ENCODE results near the gene KCTD10. TPM values are rescaled to one million over a fixed set of nuclear protein-coding genes. Genes with fewer than 3 reads are reported as not detected.
"Not testable (repeated sequence)": the region's sequence is repeated elsewhere in the genome, so short reads cannot be mapped to it uniquely, and the experiment has no call there.

The KCTD10 gene
- total RNA-seq, 3 donors from 2014 or later (not counting 1 experiment from before 2014, with no cell fraction given) = 76.0 to 141 (median 79.0) TPM

DNA sequence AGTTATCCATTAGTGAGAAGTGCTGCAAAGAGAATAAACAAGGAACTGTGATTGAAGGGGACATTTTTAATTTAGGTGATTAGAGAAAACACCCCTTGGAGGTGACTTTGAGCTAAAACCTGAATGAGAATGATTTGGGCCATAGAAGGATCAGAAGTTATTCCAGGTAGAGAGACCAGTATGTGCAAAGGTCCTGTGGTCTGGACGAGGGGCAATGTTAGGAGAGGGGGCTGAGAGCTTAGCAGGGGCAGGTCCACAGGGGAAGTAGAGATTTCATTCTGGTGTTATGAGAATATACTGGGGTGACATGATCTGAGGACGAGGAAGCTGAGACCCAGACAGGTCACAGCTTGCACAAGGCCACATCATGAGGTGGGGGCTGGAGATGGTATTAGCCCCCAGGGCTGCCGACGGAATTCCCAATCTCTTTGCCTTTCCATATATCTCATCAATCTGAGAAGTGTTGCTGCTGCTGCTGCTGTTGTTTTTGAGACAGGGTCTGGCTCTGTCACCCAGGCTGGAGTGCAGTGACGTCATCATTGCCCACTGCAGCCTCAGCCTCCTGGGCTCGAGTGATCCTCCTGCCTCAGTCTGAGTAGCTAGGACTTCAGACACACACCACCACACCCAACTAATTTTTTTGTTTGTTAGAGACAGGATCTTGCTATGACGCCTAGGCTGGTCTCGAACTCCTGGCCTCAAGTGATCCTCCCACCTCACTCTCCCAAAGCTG, 55.6 kb downstream of the KCTD10 start:
- H3K27ac Mint-ChIP-seq = no peak overlapping the region
- no peak for ATAC-seq
- Histone ChIP-seq H3K9me3 (ENCODE audit: control insufficient read depth, insufficient read depth, low read length) (no peaks in the 10 kb centered on the region), H3K36me3 (ENCODE audit: control insufficient read depth, insufficient read depth, low read length) (no peaks in the 10 kb centered on the region), H3K27ac (ENCODE audit: low read length) (no peak overlapping the region), H3K4me3 (ENCODE audit: low read length) (no peak overlapping the region), H3K27me3 (ENCODE audit: control insufficient read depth, insufficient read depth, low read length) (no peaks in the 10 kb centered on the region), H3K4me1 (ENCODE audit: control insufficient read depth, insufficient read depth, low read length) (no peaks in the 10 kb centered on the region)
- intact Hi-C loops (cut with micrococcal nuclease) = no loop called here
- 78% methylated on average over 8 of the region's 8 CpGs for WGBS (ENCODE audit: insufficient coverage)
- TF ChIP-seq, protein P1, sequence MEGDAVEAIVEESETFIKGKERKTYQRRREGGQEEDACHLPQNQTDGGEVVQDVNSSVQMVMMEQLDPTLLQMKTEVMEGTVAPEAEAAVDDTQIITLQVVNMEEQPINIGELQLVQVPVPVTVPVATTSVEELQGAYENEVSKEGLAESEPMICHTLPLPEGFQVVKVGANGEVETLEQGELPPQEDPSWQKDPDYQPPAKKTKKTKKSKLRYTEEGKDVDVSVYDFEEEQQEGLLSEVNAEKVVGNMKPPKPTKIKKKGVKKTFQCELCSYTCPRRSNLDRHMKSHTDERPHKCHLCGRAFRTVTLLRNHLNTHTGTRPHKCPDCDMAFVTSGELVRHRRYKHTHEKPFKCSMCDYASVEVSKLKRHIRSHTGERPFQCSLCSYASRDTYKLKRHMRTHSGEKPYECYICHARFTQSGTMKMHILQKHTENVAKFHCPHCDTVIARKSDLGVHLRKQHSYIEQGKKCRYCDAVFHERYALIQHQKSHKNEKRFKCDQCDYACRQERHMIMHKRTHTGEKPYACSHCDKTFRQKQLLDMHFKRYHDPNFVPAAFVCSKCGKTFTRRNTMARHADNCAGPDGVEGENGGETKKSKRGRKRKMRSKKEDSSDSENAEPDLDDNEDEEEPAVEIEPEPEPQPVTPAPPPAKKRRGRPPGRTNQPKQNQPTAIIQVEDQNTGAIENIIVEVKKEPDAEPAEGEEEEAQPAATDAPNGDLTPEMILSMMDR (IDR thresholded peaks at IDR 0.05) = no peak
- peaks cover 17 to 23% of the 10 kb centered on the region in 2 donors for H3K27me3 Mint-ChIP-seq (ENCODE audit: low read depth in 2 of 2)
- H3K9me3 Mint-ChIP-seq = no peaks in the 10 kb centered on the region
- H3K36me3 Mint-ChIP-seq = no peaks in the 10 kb centered on the region
- no peak overlapping the region for H3K4me3 Mint-ChIP-seq
- no peaks in the 10 kb centered on the region for H3K4me1 Mint-ChIP-seq
- DNase-seq = no peak

DNA sequence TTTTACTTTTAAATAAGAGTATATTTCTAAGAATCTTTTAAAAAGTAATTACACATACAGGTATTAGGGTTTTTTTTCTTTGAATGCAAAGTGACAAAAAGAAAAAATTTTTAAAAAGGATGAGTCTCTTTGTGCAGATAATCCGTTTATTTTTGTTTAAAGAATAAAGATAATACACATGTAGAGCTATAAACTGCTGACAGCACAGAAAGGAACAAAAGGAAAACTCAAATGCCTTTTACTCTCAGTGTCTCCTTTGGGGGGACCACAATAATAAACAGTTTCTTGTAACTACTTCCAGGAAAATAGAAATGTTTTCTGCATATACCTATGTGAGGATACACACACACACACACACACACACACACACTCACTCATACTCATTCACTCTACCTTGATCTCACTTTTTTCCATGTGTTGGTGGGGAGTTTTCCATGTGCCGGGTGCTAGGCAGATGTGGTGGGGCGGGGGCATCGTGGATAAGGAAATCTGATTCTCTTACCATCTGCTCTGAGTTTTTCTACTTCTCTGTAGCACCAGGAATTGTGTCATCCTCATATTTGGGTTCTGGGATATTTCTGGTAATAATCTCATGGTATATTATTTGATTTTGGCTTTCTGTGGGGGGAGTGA, 58.1 kb downstream of the KCTD10 start:
- intact Hi-C loops (cut with micrococcal nuclease) = no loop called here
- Histone ChIP-seq H3K9me3 (ENCODE audit: control insufficient read depth, insufficient read depth, low read length) (no peaks in the 10 kb centered on the region), H3K27me3 (ENCODE audit: control insufficient read depth, insufficient read depth, low read length) (no peaks in the 10 kb centered on the region), H3K36me3 (ENCODE audit: control insufficient read depth, insufficient read depth, low read length) (no peaks in the 10 kb centered on the region), H3K27ac (ENCODE audit: low read length) (no peak overlapping the region), H3K4me1 (ENCODE audit: control insufficient read depth, insufficient read depth, low read length) (no peaks in the 10 kb centered on the region), H3K4me3 (ENCODE audit: low read length) (no peak overlapping the region)
- DNase-seq (no peak), ATAC-seq (no peak)
- TF ChIP-seq, protein P1 (IDR thresholded peaks at IDR 0.05) = no peak
- 60% methylated on average over 1 of the region's 4 CpGs for WGBS (ENCODE audit: insufficient coverage)
- Mint-ChIP-seq H3K4me3 (no peak overlapping the region), H3K9me3 (no peaks in the 10 kb centered on the region), H3K27me3 (ENCODE audit: low read depth in 2 of 2) (peaks cover 15 to 22% of the 10 kb centered on the region in 2 donors), H3K27ac (no peak overlapping the region), H3K36me3 (no peaks in the 10 kb centered on the region), H3K4me1 (no peaks in the 10 kb centered on the region)

GRCh38 chr12:109406147-109406546, 71.0 kb downstream of the KCTD10 start:
- H3K27me3 ChIP-seq (ENCODE audit: control insufficient read depth, insufficient read depth, low read length); H3K27ac ChIP-seq (ENCODE audit: low read length); intact Hi-C loops (cut with micrococcal nuclease); H3K9me3 Mint-ChIP-seq; DNase-seq; H3K9me3 ChIP-seq (ENCODE audit: control insufficient read depth, insufficient read depth, low read length); H3K36me3 ChIP-seq (ENCODE audit: control insufficient read depth, insufficient read depth, low read length); H3K36me3 Mint-ChIP-seq; H3K4me3 Mint-ChIP-seq; H3K4me3 ChIP-seq (ENCODE audit: low read length); H3K27ac Mint-ChIP-seq; ATAC-seq; H3K4me1 ChIP-seq (ENCODE audit: control insufficient read depth, insufficient read depth, low read length); H3K4me1 Mint-ChIP-seq: not testable (repeated sequence)
- WGBS (ENCODE audit: insufficient coverage) = 98% methylated on average over 4 of the region's 4 CpGs
- H3K27me3 Mint-ChIP-seq (ENCODE audit: low read depth in 2 of 2) = peaks cover 12 to 18% of the 10 kb centered on the region in 2 donors

DNA sequence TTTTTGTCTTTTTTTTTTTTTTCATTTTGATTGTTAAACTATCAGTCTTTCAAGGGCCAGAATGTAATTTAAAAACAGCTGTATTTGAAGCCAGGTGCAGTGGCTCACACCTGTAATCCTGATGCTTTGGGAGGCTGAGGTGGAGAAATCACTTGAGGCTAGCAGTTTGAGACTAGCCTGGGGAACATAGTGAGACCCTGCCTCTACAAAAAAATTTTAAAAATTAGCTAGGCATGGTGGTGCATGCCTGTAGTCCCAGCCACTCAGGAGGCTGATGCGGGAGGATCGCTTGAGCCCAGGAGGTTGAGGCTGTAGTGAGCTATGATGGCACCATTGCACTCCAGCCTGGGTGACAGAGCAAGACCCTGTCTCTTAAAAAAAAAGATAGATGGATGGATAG, 72.3 kb downstream of the KCTD10 start:
- H3K27ac ChIP-seq (ENCODE audit: low read length); H3K9me3 ChIP-seq (ENCODE audit: control insufficient read depth, insufficient read depth, low read length); H3K27me3 ChIP-seq (ENCODE audit: control insufficient read depth, insufficient read depth, low read length); H3K27ac Mint-ChIP-seq; H3K36me3 Mint-ChIP-seq; intact Hi-C loops (cut with micrococcal nuclease); H3K9me3 Mint-ChIP-seq; H3K4me3 ChIP-seq (ENCODE audit: low read length); ATAC-seq; DNase-seq; H3K4me3 Mint-ChIP-seq; H3K4me1 ChIP-seq (ENCODE audit: control insufficient read depth, insufficient read depth, low read length); H3K36me3 ChIP-seq (ENCODE audit: control insufficient read depth, insufficient read depth, low read length); H3K4me1 Mint-ChIP-seq: not testable (repeated sequence)
- whole genome bisulfite sequencing (ENCODE audit: insufficient coverage) = 100% methylated on average over 2 of the region's 2 CpGs
- peaks cover 13 to 22% of the 10 kb centered on the region in 2 donors for H3K27me3 Mint-ChIP-seq (ENCODE audit: low read depth in 2 of 2)

Other genes with a start within 250 kb of the KCTD10 start
- gene FOXN4, start 168.0 kb downstream of the KCTD10 start, total RNA-seq = not detected
- not detected for gene MYO1H, start 129.4 kb downstream of the KCTD10 start, total RNA-seq
- gene UBE3B, start 334 bp upstream of the KCTD10 start, total RNA-seq = 10 to 100 TPM; 32.2 to 46.7 (median 39.5) TPM
- 10 to 100 TPM; 17.1 to 18.3 (median 17.6) TPM for gene MMAB, start 96.2 kb upstream of the KCTD10 start, total RNA-seq
- gene MVK, start 96.5 kb upstream of the KCTD10 start, total RNA-seq = 10 to 100 TPM in 2 of 3 donors, 1 to 10 TPM in 1; 9.4 to 16.6 (median 16.2) TPM
- 1 to 10 TPM; 3.1 to 6.6 (median 4.0) TPM for gene FAM222A, start 236.5 kb upstream of the KCTD10 start, total RNA-seq